ENCODE results near the gene PVALEF. TPM values are rescaled to one million over a fixed set of nuclear protein-coding genes. Genes with fewer than 3 reads are reported as not detected.
A peak's percentile ranks its signal among the peaks of the same experiment; 100 is the strongest.
"Not testable (repeated sequence)": the region's sequence is repeated elsewhere in the genome, so short reads cannot be mapped to it uniquely, and the experiment has no call there.

The PVALEF gene
- total RNA-seq, 4 donors from 2014 or later, result not detected

DNA sequence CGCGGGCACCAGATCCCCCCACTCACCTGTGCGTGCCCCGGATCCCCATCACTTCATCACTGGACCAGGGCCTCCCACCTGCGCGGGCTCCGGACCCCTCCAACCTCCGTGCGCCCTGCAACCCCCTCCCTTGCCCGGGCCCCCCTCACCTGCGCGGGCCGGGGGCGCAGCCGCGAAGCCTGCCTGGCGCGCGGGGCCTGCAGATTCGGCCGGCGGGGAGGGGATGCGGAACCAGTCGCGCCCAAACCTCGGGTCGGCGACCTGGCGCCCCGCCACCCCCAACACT, 57.3 kb downstream of the PVALEF start:
- ATAC-seq, result peak; percentile 5 to 6
- DNase-seq, result no peak
- H3K36me3 ChIP-seq, result peaks cover 0 to 5% of the 10 kb centered on the region in 2 donors
- H3K27me3 ChIP-seq, result no peaks in the 10 kb centered on the region
- no peaks in the 10 kb centered on the region for H3K9me3 ChIP-seq
- TF ChIP-seq, protein P1, sequence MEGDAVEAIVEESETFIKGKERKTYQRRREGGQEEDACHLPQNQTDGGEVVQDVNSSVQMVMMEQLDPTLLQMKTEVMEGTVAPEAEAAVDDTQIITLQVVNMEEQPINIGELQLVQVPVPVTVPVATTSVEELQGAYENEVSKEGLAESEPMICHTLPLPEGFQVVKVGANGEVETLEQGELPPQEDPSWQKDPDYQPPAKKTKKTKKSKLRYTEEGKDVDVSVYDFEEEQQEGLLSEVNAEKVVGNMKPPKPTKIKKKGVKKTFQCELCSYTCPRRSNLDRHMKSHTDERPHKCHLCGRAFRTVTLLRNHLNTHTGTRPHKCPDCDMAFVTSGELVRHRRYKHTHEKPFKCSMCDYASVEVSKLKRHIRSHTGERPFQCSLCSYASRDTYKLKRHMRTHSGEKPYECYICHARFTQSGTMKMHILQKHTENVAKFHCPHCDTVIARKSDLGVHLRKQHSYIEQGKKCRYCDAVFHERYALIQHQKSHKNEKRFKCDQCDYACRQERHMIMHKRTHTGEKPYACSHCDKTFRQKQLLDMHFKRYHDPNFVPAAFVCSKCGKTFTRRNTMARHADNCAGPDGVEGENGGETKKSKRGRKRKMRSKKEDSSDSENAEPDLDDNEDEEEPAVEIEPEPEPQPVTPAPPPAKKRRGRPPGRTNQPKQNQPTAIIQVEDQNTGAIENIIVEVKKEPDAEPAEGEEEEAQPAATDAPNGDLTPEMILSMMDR (IDR thresholded peaks at IDR 0.05 in 4 of 5, conservative IDR thresholded peaks at IDR 0.05 in 1 of 5), result no peak
- no peak for TF ChIP-seq POLR2A (IDR thresholded peaks at IDR 0.05)
- peaks cover 11 to 18% of the 10 kb centered on the region in 2 donors for H3K4me1 ChIP-seq
- in situ Hi-C loops (cut with MboI; ENCODE audit: low sequenced_read_pairs in 4 of 4), result no loop called here
- H3K27ac ChIP-seq, result peak overlapping the region in 1 of 4 donors; percentile 33
- intact Hi-C loops (cut with DNase I; ENCODE audit: low total_unique reads), result loop anchor here (10.0 kb wide), 1 partner anchor 188 kb away; the partner anchor contains the start of gene BAIAP2
- H3K4me3 ChIP-seq, result peak overlapping the region; percentile 54 to 91 (median 74)

DNA sequence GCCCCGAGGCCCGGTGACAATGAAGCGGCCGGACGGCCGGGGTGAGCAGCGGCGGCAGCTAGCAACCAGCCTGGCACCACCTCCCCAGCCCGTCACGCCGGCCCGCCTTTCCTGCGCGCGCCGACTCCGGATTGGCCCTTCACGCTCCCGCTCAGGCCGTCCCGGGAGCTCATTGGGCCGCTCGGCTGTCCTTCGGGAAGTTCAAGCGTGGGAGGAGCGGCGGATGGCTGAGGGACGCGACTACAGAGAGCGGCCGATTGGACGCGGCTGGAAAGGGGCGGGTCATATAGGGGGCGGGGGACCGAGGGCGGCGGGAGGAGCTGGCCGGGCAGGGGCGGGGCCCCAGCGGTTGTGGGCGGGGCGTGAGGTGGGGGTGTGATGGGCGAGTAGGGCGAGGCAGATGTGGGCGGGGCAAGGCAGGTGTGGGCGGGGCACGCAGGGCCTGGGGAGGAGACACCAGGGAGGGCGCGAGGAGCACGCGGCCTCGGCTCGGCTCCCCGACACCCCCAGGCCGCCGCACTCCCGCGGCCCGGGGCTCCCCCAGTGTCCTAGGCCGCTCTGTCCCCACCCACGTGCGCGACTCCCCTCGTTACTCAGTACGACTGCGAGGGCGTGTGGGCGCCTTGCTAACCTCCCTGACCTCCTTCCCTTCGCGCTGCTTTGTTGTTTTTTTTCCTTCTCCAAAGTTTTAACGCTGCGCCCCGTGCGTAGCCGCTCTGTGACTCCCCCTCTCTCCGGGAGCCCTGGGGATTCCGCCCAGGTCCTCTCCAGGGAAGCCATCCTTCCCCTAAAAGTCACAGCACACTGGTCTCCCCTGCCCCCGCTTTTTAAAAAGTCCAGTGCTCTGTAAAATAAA, 57.8 kb downstream of the PVALEF start, which contains the start of gene CEP131:
TSS of gene CEP131 (minus strand) at position 60 of the 856 bp plus-strand sequence. CDS start 2,909 bp downstream, outside the sequence.
- intact Hi-C loops (cut with DNase I; ENCODE audit: low total_unique reads) (loop anchor here (1.0 to 10.0 kb wide), 2 partner anchors 16 to 188 kb away; partner anchors contain the start of genes BAIAP2, NDUFAF8 and TEPSIN), in situ Hi-C loops (cut with MboI; ENCODE audit: low sequenced_read_pairs in 4 of 4) (no loop called here)
- Histone ChIP-seq H3K9me3 (no peaks in the 10 kb centered on the region), H3K27ac (peak within 1 kb of the TSS in 3 of 4 donors; percentile 29 to 47 (median 47)), H3K36me3 (peaks cover 0 to 5% of the 10 kb centered on the region in 2 donors), H3K4me3 (peak within 1 kb of the TSS; percentile 54 to 91 (median 74)), H3K27me3 (no peaks in the 10 kb centered on the region), H3K4me1 (peaks cover 11 to 18% of the 10 kb centered on the region in 2 donors)
- ATAC-seq (peak; percentile 99), DNase-seq (peak; percentile 98 to 99)
- no peak for TF ChIP-seq POLR2A (IDR thresholded peaks at IDR 0.05)
- TF ChIP-seq, protein P1 (IDR thresholded peaks at IDR 0.05 in 4 of 5, conservative IDR thresholded peaks at IDR 0.05 in 1 of 5), result no peak

DNA sequence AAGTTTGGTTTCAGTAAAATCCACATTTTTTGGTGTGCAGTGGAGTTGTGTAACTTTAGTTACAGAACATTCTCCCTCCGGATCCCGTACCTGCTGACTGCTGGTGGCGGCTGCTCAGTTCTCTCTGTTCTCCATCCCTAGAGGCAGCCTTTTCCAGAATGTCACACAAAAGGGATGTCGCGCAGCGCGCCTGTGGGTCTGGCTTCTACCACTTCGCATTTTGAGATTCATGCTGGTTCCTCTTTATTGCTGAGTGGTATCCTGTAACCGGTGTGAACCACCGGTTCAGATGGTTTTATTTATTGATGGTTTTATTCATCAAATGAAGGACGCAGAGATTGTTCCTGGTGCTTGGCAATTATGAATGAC, 58.4 kb downstream of the PVALEF start:
- H3K4me3 ChIP-seq, result peak overlapping the region; percentile 54 to 91 (median 61)
- DNase-seq, result no peak
- intact Hi-C loops (cut with DNase I; ENCODE audit: low total_unique reads), result loop anchor here (1.0 to 10.0 kb wide), 2 partner anchors 16 to 189 kb away; partner anchors contain the start of genes BAIAP2, NDUFAF8 and TEPSIN
- H3K27me3 ChIP-seq, result no peaks in the 10 kb centered on the region
- H3K36me3 ChIP-seq, result peaks cover 0 to 5% of the 10 kb centered on the region in 2 donors
- in situ Hi-C loops (cut with MboI; ENCODE audit: low sequenced_read_pairs in 4 of 4), result no loop called here
- no peak for ATAC-seq
- TF ChIP-seq, protein P1 (IDR thresholded peaks at IDR 0.05 in 4 of 5, conservative IDR thresholded peaks at IDR 0.05 in 1 of 5), result no peak
- no peak for TF ChIP-seq POLR2A (IDR thresholded peaks at IDR 0.05)
- no peaks in the 10 kb centered on the region for H3K9me3 ChIP-seq
- H3K4me1 ChIP-seq, result peaks cover 11 to 18% of the 10 kb centered on the region in 2 donors
- H3K27ac ChIP-seq, result peak overlapping the region in 3 of 4 donors; percentile 29 to 47 (median 47)

DNA sequence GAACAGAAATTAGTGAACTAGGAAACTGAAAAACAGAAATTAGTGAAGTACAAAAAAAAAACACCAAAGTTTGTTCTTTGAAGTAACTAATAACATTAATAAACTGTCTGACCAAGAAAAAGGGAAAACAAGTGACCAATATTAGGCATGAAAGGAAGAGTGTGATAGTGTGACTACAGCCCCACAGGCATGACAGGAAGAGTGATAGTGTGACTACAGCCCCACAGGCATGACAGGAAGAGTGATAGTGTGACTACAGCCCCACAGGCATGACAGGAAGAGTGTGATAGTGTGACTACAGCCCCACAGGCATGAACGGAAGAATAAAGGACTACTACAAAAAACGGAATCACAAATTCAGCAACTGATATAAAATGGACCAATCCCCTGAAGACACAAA, 62.3 kb downstream of the PVALEF start:
- intact Hi-C loops (cut with DNase I; ENCODE audit: low total_unique reads) (loop anchor here (10.0 kb wide), 1 partner anchor 193 kb away; the partner anchor contains the start of gene BAIAP2), in situ Hi-C loops (cut with MboI; ENCODE audit: low sequenced_read_pairs in 4 of 4) (loop anchor here in 1 of 4 donors (25.0 kb wide), 1 partner anchor 90 kb away; no protein-coding TSS in a partner anchor)
- not testable (repeated sequence) for H3K4me1 ChIP-seq, H3K4me3 ChIP-seq, H3K27me3 ChIP-seq, ATAC-seq, H3K9me3 ChIP-seq, H3K27ac ChIP-seq, DNase-seq
- peaks cover 0 to 36% of the 10 kb centered on the region in 2 donors for H3K36me3 ChIP-seq

DNA sequence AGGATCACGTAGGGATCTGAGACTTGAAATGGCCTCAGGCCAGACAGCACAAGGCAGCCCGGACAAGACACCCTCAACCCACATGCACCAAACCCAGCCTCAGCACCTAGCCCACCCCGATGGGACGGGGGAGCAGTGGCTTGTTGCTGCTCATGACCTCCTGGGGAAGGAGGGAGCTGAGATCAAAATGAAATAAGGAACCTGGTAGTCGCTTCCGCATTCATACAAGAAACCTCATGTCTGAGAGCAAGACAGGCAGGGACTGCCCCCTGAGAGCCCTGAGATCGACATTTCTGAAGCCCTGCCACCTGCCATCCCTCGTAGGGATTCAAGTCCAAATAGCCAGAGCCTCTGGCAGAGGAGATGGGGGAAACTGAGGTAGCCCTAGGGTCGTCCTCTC, 63.1 kb downstream of the PVALEF start:
- no peak for DNase-seq
- H3K4me1 ChIP-seq, result peaks cover 0 to 3% of the 10 kb centered on the region in 2 donors
- no peak overlapping the region for H3K4me3 ChIP-seq
- in situ Hi-C loops (cut with MboI; ENCODE audit: low sequenced_read_pairs in 4 of 4), result loop anchor here in 1 of 4 donors (25.0 kb wide), 1 partner anchor 91 kb away; no protein-coding TSS in a partner anchor
- intact Hi-C loops (cut with DNase I; ENCODE audit: low total_unique reads), result loop anchor here (10.0 kb wide), 1 partner anchor 194 kb away; the partner anchor contains the start of gene BAIAP2
- H3K27me3 ChIP-seq, result no peaks in the 10 kb centered on the region
- H3K36me3 ChIP-seq, result peaks cover 0 to 41% of the 10 kb centered on the region in 2 donors
- no peaks in the 10 kb centered on the region for H3K9me3 ChIP-seq
- no peak for ATAC-seq
- no peak overlapping the region for H3K27ac ChIP-seq
- TF ChIP-seq, protein P1 (IDR thresholded peaks at IDR 0.05 in 4 of 5, conservative IDR thresholded peaks at IDR 0.05 in 1 of 5), result no peak
- no peak for TF ChIP-seq POLR2A (IDR thresholded peaks at IDR 0.05)
